Activated CD4-positive, alpha-beta T cell treated with anti-CD3 and anti-CD28 coated beads, Interleukin-2, amount 10 ng/mL, durations not matched to agents 24 days and 14 days (primary cell): ENCODE results near the gene ZNF865. TPM values are rescaled to one million over a fixed set of nuclear protein-coding genes. Genes with fewer than 3 reads are reported as not detected.
"Not testable (repeated sequence)": the region's sequence is repeated elsewhere in the genome, so short reads cannot be mapped to it uniquely, and the experiment has no call there.

Experiments used
- DNase-seq: peaks from one replicate; pipeline ENCODE4 v3.0.0; 2022
- H3K27ac Mint-ChIP-seq: one replicate; pipeline ENCODE4 v1.8.0; 2022; ENCODE audit warnings: mild to moderate bottlenecking, mixed read lengths
- H3K27me3 Mint-ChIP-seq: one replicate; pipeline ENCODE4 v1.8.0; 2022; ENCODE audit warnings: mixed read lengths
- H3K36me3 Mint-ChIP-seq: one replicate; pipeline ENCODE4 v1.8.0; 2022; ENCODE audit warnings: low read depth, mild to moderate bottlenecking, mixed read lengths
- H3K4me1 Mint-ChIP-seq: one replicate; pipeline ENCODE4 v1.8.0; 2021; ENCODE audit warnings: mixed read lengths
- H3K4me3 Mint-ChIP-seq: one replicate; pipeline ENCODE4 v1.8.0; 2022; ENCODE audit warnings: mild to moderate bottlenecking, moderate library complexity, mixed read lengths
- H3K9me3 Mint-ChIP-seq: one replicate; pipeline ENCODE4 v1.8.0; 2021; ENCODE audit warnings: mixed read lengths
- intact Hi-C: fragments of 100-400 bp; cut with micrococcal nuclease; formaldehyde crosslinking; loops from one replicate; pipeline ENCODE4 v1.15.1; 2023
- total RNA-seq: library from RNA; stranded (reverse); gene quantifications from 2 replicates; pipeline ENCODE4 v1.2.3, GENCODE V29; 2022

The ZNF865 gene
- total RNA-seq, 1 donor from 2014 or later: 12.2 TPM

GRCh38 chr19:55581145-55581822, 24.2 kb upstream of the ZNF865 start:
- Mint-ChIP-seq H3K4me1 (peaks cover 20% of the 10 kb centered on the region), H3K27me3 (peaks cover 17% of the 10 kb centered on the region), H3K4me3 (peak overlapping the region; percentile 87), H3K27ac (peak overlapping the region; percentile 75), H3K9me3 (no peaks in the 10 kb centered on the region), H3K36me3 (peaks cover 9% of the 10 kb centered on the region)
- intact Hi-C loops: loop anchor here (2.0 to 5.0 kb wide), 3 partner anchors 18 to 64 kb away; partner anchors contain the start of genes FIZ1 and ZNF784
- DNase-seq: peak; percentile 78

GRCh38 chr19:55581823-55582223, 23.6 kb upstream of the ZNF865 start:
- Mint-ChIP-seq H3K27ac (no peak overlapping the region), H3K27me3 (peaks cover 21% of the 10 kb centered on the region), H3K36me3 (peaks cover 8% of the 10 kb centered on the region), H3K4me3 (peak overlapping the region; percentile 35), H3K4me1 (peaks cover 22% of the 10 kb centered on the region), H3K9me3 (no peaks in the 10 kb centered on the region)
- no peak for DNase-seq
- intact Hi-C loops: loop anchor here (2.0 to 5.0 kb wide), 3 partner anchors 17 to 65 kb away; partner anchors contain the start of genes FIZ1 and ZNF784

GRCh38 chr19:55582284-55582683, 23.2 kb upstream of the ZNF865 start:
- Mint-ChIP-seq H3K4me1 (peaks cover 25% of the 10 kb centered on the region), H3K27me3 (peaks cover 24% of the 10 kb centered on the region)
- H3K27ac Mint-ChIP-seq, H3K36me3 Mint-ChIP-seq, H3K9me3 Mint-ChIP-seq, H3K4me3 Mint-ChIP-seq, DNase-seq: not testable (repeated sequence)
- intact Hi-C loops: loop anchor here (5.0 kb wide), 1 partner anchor 40 kb away; the partner anchor contains the start of gene ZNF784

GRCh38 chr19:55583897-55584296, 21.6 kb upstream of the ZNF865 start:
- H3K27ac Mint-ChIP-seq, H3K36me3 Mint-ChIP-seq, H3K4me3 Mint-ChIP-seq, DNase-seq, H3K9me3 Mint-ChIP-seq: not testable (repeated sequence)
- Mint-ChIP-seq H3K27me3 (peaks cover 26% of the 10 kb centered on the region), H3K4me1 (peaks cover 27% of the 10 kb centered on the region)
- intact Hi-C loops: loop anchor here (5.0 kb wide), 1 partner anchor 38 kb away; the partner anchor contains the start of gene ZNF784

GRCh38 chr19:55584871-55585270, 20.6 kb upstream of the ZNF865 start:
- DNase-seq: peak; percentile 54
- peaks cover 26% of the 10 kb centered on the region for H3K27me3 Mint-ChIP-seq
- no peak overlapping the region for H3K27ac Mint-ChIP-seq
- peaks cover 23% of the 10 kb centered on the region for H3K4me1 Mint-ChIP-seq
- H3K9me3 Mint-ChIP-seq: no peaks in the 10 kb centered on the region
- intact Hi-C loops: loop anchor here (5.0 kb wide), 1 partner anchor 37 kb away; the partner anchor contains the start of gene ZNF784
- peaks cover under 1% of the 10 kb centered on the region for H3K36me3 Mint-ChIP-seq
- no peak overlapping the region for H3K4me3 Mint-ChIP-seq

- H3K27ac Mint-ChIP-seq: no peak overlapping the region
- peaks cover 26% of the 10 kb centered on the region for H3K27me3 Mint-ChIP-seq
- peak; percentile 73 for DNase-seq
- peak overlapping the region; percentile 57 for H3K4me3 Mint-ChIP-seq
- intact Hi-C loops: no loop called here
- no peaks in the 10 kb centered on the region for H3K36me3 Mint-ChIP-seq
- no peaks in the 10 kb centered on the region for H3K9me3 Mint-ChIP-seq
- peaks cover 21% of the 10 kb centered on the region for H3K4me1 Mint-ChIP-seq
Measured at GRCh38 chr19:55585658-55586339, 19.6 kb upstream of the ZNF865 start.

- intact Hi-C loops: loop anchor here (1.0 kb wide), 2 partner anchors 12 to 19 kb away; partner anchors contain the start of gene FIZ1
- H3K27me3 Mint-ChIP-seq: peaks cover 26% of the 10 kb centered on the region
- H3K36me3 Mint-ChIP-seq: peaks cover 5% of the 10 kb centered on the region
Measured at GRCh38 chr19:55586976-55587668, 18.3 kb upstream of the ZNF865 start.

GRCh38 chr19:55588738-55589137, 16.7 kb upstream of the ZNF865 start:
- no peak for DNase-seq
- peaks cover 14% of the 10 kb centered on the region for H3K4me1 Mint-ChIP-seq
- H3K9me3 Mint-ChIP-seq: no peaks in the 10 kb centered on the region
- no peak overlapping the region for H3K4me3 Mint-ChIP-seq
- H3K36me3 Mint-ChIP-seq: peaks cover 8% of the 10 kb centered on the region
- H3K27me3 Mint-ChIP-seq: peaks cover 26% of the 10 kb centered on the region
- H3K27ac Mint-ChIP-seq: no peak overlapping the region
- intact Hi-C loops: no loop called here

More at GRCh38 chr19:55586976-55587668, 18.3 kb upstream of the ZNF865 start:
- no peak overlapping the region for H3K27ac Mint-ChIP-seq
- peak overlapping the region; percentile 85 for H3K4me3 Mint-ChIP-seq
- no peaks in the 10 kb centered on the region for H3K9me3 Mint-ChIP-seq
- H3K4me1 Mint-ChIP-seq: peaks cover 14% of the 10 kb centered on the region
- peak; percentile 98 for DNase-seq

- peaks cover 17% of the 10 kb centered on the region for H3K4me1 Mint-ChIP-seq
- no peak overlapping the region for H3K4me3 Mint-ChIP-seq
- intact Hi-C loops: no loop called here
- H3K9me3 Mint-ChIP-seq: peaks cover 4% of the 10 kb centered on the region
- H3K27ac Mint-ChIP-seq: no peak overlapping the region
- H3K36me3 Mint-ChIP-seq: peaks cover 14% of the 10 kb centered on the region
- peaks cover 19% of the 10 kb centered on the region for H3K27me3 Mint-ChIP-seq
- no peak for DNase-seq
Measured at GRCh38 chr19:55590109-55590508, 15.3 kb upstream of the ZNF865 start.

- peak; percentile 67 for DNase-seq
- no peak overlapping the region for H3K4me3 Mint-ChIP-seq
- H3K4me1 Mint-ChIP-seq: peaks cover 14% of the 10 kb centered on the region
- intact Hi-C loops: no loop called here
- H3K27ac Mint-ChIP-seq: no peak overlapping the region
- peaks cover 19% of the 10 kb centered on the region for H3K36me3 Mint-ChIP-seq
- peaks cover 14% of the 10 kb centered on the region for H3K27me3 Mint-ChIP-seq
- H3K9me3 Mint-ChIP-seq: peaks cover 5% of the 10 kb centered on the region
Measured at GRCh38 chr19:55590617-55591016, 14.8 kb upstream of the ZNF865 start.

- no peak overlapping the region for H3K27ac Mint-ChIP-seq
Measured at GRCh38 chr19:55591555-55591954, 13.9 kb upstream of the ZNF865 start.

GRCh38 chr19:55592391-55593090, 12.9 kb upstream of the ZNF865 start:
- H3K4me3 Mint-ChIP-seq: no peak overlapping the region
- intact Hi-C loops: no loop called here
- H3K36me3 Mint-ChIP-seq: peaks cover 33% of the 10 kb centered on the region
- peaks cover 5% of the 10 kb centered on the region for H3K9me3 Mint-ChIP-seq
- H3K27me3 Mint-ChIP-seq: no peaks in the 10 kb centered on the region
- no peak overlapping the region for H3K27ac Mint-ChIP-seq
- no peak for DNase-seq
- peaks cover 5% of the 10 kb centered on the region for H3K4me1 Mint-ChIP-seq

More at GRCh38 chr19:55591555-55591954, 13.9 kb upstream of the ZNF865 start:
- no peak for DNase-seq
- Mint-ChIP-seq H3K36me3 (peaks cover 28% of the 10 kb centered on the region), H3K27me3 (peaks cover 7% of the 10 kb centered on the region), H3K4me1 (peaks cover 12% of the 10 kb centered on the region), H3K9me3 (peaks cover 5% of the 10 kb centered on the region), H3K4me3 (no peak overlapping the region)
- intact Hi-C loops: no loop called here

GRCh38 chr19:55593096-55593772, 12.2 kb upstream of the ZNF865 start:
- Mint-ChIP-seq H3K9me3 (peaks cover 5% of the 10 kb centered on the region), H3K27me3 (no peaks in the 10 kb centered on the region), H3K4me1 (peaks cover 8% of the 10 kb centered on the region), H3K36me3 (peaks cover 35% of the 10 kb centered on the region), H3K27ac (no peak overlapping the region), H3K4me3 (no peak overlapping the region)
- no peak for DNase-seq
- intact Hi-C loops: no loop called here
